ENCODE results near the gene CARD11.

Gene CARD11

DNA sequence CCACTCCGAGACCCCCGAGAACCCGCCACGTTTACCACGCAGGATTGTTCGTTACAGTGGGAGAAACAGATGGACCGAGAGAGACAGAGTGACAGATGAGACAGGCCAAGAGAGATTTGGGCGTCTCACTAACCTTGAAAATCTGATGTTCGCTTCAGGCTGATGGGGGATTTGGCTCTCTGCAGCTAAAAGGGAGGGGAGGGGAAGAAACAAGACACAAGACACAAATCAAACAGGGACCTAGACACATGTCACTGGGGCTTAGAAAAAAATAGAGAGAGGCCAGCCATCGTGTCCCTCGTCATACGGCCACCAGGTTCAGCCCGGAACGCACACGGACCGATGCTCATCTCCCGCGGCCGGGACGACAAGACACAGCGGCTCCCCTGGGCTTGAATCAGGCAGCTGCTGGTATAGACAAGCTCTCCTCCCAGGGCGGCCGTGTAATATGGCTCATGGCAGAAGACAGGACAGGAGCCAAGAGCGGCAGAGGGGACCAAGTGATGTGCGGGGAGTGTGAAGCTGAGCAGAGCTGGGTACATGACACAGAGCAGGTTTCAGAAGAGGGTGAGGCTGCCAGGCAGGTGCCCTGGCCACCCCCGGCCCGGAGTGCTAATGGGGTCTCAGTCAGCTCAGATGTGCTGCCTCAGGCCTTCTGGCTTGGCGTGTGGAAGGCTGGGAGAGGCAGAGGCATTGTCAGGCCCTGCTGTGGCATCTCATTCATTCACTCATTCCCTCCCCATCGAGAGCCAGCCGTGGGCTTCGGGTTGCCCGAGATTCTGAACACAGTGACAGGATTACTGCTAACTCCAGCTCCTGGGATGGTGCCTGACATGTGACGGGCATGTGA lies 111.0 kb downstream of the CARD11 start:
- no peak for DNase-seq (ENCODE audit: low read depth, low spot score)
- no peak overlapping the region for H3K27ac ChIP-seq

DNA sequence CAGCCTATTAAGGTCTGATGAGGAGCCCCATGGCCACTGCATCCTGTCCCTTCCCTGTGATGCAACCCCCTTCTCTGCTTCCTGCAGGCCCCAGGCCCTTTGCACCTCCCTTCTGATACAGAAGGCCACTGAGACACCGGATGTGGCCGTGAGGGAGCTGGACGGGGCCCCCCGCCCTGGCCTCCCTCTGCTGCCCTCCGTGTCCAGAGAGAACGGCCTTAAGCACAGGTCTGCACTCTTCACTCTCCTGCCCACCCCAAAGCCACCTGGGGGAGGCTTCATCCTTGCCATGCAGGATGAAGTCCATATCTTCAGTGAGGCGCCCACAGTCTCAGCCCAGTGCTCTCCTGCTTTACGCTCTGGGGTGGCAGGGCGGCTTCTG lies 112.6 kb downstream of the CARD11 start:
- DNase-seq (ENCODE audit: low read depth, low spot score): no peak
- no peak overlapping the region for H3K27ac ChIP-seq

DNA sequence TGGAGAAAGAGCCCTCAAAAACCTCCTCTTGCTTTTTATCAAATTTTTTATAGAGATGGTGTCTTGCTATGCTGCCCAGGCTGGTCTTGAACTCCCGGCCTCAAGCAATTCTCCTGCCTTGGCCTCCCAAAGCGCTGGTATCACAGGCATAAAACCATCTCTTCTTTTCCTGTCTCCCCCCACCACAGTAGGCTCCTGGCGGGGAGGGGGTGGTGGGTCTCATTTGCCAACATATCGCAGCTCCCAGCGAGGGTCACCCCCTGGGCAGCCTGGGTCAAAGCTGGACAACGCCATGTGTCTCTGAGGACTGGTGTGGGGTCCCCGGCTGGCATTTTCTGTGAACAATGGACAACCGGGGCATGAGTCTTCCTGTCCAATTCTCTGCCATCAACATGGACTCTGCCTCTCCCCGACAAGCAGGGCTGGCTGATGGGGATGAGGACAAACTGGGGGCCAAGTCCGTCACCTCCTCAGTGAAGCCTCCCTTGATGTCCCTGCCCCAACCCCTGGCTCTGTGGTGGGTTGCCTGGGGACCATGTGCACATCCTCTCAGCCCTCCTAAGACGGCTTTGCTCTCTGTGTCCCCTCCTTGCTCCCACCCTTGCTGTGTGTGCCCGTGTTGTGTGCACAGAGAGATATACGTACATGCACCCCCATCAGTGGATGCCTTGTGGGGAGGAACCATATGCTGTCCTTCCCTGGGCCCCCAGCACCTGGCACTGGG lies 113.2 kb downstream of the CARD11 start:
- H3K27ac ChIP-seq: no peak overlapping the region
- no peak for DNase-seq (ENCODE audit: low read depth, low spot score)

DNA sequence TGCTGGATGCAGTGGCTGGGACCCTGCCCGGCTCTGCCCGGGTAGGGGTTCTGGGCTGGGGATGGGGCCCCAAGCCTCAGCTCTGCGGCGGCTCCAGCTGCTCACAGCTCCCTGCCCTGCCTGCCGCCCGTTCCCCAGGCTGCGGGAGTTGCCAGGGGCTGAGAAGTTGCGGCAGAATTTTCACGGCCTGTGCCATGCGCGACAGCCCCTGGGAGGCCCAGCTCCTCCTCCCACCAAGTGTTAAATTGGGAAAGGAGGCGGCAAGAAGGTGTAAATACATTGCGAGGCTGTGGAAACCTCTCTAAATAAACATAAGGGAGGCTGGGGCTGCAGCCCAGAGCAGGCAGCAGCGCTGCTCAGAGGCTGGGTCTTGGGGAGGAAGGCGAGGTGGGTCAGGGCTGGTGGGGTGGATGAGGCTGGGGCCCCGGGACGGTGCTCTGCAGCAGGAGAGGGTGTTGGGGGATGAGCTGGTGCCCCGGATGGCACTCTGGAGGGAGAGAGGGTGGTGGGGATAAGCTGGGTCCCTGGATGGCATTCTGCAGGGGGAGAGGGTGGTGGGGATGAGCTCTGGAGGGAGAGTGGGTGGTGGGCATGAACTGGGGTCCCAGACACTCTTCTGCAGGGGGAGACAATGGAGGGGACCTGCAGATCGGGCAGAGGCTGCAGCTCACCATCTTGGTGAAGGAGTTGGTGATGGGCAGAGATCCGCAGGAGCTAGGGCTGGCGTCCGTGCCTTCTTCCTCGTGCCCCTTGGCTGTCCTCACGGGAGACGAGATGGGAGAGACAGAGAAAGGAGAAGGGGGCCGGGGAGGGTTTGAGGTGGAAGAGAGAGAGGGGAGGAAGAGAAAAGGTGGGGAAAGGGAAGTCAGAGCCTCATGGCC lies 114.1 kb downstream of the CARD11 start:
- DNase-seq (ENCODE audit: low read depth, low spot score): no peak
- H3K27ac ChIP-seq: no peak overlapping the region

DNA sequence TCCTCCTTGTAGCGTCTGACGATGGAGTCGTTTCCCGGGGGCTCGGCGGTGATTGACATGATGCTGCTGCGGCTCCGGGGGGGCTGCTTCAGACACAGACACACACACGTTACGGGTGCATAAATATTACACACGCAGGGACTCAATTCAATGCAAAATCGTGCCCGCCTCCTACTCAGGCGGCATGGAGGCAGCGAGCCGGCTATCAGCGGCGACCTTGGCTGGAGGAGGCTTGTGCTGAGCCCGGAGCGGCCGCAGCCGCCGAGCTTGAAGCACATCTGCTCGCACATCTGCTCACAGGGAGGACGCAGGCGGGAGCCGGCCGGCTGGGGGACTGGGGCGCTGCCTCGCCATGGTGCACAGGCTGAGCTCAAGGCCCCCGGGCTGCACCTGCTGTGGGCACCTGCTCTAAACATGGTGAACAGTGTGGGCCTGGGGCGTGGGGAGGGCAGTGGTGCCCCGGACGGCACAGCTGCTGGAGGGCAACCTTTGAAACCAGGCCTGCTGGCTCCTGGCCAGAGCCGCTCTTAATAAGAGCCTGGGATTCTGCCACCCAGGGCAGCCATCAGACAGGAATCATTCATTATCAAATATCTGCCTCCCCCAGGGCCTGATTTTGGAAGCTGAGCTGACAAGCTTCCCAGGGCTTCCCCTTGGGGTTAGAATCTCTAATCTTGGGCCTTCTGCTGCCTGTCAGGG lies 114.9 kb downstream of the CARD11 start:
- DNase-seq (ENCODE audit: low read depth, low spot score): no peak
- no peak overlapping the region for H3K27ac ChIP-seq

- no peak overlapping the region for H3K27ac ChIP-seq
- no peak for DNase-seq (ENCODE audit: low read depth, low spot score)
Observed at GRCh38 chr7:2928256-2928612, 115.4 kb downstream of the CARD11 start.

DNA sequence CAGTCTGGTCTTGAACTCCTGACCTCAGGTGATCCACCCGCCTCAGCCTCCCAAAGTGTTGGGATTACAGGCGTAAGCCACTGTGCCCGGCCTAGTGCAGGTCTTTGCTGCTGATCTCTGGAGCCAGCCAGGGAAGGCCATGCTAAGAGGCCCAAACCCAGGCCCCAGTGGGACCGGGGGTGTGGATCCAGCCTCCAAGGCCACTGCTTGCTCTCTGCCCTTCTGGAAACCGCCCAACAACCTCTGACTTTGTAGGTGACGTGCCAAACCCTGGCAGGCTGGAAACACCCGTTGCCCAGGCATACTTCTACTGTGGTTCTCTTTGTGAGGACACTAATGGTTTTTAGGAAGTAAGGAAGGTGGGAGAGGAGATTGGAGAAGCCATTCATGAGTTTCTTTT lies 116.1 kb downstream of the CARD11 start:
- H3K27ac ChIP-seq: no peak overlapping the region
- DNase-seq (ENCODE audit: low read depth, low spot score): no peak

DNA sequence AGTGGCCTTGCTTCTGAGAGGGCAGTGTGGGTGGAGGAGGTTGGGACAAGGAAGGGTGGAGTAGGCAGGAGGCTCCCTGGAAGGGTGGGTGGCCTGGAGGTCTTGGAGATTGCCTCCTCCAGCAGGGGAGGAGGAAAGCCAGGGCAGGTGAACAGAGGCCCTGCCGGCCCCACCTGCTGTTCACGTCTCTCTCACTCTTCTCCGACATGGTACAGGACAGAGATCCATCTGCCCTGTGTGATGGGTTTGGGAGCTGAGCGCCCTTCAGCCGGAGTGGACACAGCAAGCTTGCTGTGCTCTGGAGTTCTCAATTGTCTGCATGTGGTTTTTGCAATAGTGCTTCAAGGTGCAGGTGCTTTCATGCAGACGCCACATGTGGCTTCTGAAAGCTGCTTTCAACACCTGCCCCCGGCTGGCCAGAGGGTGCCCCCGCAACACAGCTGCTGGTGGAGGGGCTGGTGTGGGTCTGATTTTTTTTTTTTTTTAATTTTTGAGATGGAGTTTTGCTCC lies 116.7 kb downstream of the CARD11 start:
- no peak for DNase-seq (ENCODE audit: low read depth, low spot score)
- H3K27ac ChIP-seq: no peak overlapping the region

- DNase-seq (ENCODE audit: low read depth, low spot score): no peak
- no peak overlapping the region for H3K27ac ChIP-seq
Observed at GRCh38 chr7:2926120-2926895, 117.4 kb downstream of the CARD11 start.

DNA sequence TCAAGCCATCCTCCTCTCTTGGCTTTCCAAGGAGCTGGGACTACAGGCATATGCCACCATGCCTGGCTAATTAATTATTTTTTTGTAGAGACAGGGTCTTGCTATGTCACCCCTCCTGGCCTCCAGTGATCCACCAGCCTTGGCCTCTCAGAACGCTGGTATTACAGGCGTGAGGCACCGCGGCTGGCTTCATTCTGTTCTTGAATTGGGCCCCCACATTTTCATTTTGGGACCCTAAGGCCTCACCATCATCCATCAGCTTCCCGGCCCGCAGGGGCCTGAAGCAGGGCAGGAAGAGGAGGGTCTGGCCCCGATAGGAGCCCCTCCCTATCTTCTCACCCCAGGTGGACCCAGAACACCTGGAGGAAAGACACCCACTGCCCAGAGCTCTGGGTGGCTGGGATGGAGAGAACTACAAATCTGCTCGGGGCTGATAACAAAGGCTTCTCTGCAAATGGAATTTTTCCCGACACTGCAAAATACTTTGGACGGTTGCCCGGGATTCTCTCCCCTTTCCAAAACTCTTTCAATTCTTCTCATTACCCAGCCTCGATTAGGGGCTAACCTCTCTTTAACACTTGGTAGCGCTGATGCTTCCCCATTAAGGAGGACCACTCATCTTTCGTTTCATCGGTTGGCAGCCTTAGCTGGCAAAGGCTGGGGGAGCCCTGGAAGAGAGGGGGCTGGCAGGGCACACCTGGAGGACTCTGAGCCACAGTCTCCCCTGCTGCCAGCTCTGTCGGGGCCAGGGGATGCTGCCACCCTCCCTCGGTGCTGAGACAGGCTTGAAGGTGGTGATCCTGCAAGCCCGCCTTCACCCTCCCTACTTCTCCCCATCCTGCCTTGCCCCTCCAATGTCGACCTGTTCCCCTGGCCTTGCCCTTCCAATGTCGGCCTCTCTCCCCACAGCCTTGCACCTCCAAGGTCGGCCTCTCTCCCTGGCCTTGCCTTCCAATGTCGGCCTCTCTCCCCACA lies 118.5 kb downstream of the CARD11 start:
- no peak for DNase-seq (ENCODE audit: low read depth, low spot score)
- H3K27ac ChIP-seq: no peak overlapping the region

- no peak overlapping the region for H3K27ac ChIP-seq
- DNase-seq (ENCODE audit: low read depth, low spot score): no peak
Observed at GRCh38 chr7:2923886-2924574, 119.6 kb downstream of the CARD11 start.

GRCh38 chr7:2923291-2923781 lies 120.3 kb downstream of the CARD11 start:
- no peak for DNase-seq (ENCODE audit: low read depth, low spot score)
- no peak overlapping the region for H3K27ac ChIP-seq

DNA sequence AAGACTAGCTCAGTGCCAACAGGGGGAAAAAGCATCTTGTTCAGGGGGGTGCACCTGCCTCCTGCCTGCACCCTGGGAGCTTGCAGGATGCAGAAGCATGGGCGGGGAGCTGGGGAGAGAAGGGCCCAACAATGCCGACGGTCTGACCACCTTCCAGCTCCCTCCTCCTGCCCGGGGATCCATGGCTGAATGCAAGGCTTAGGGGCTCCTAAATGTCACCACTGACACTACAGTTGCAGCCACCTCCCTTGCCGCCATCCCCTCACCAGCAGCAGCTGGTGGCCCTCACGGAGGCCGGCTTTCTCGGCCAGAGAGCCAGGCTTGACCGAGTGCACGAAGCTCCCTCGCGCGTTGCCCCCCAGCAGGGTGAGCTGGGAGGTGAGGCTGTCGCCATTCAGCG lies 120.8 kb downstream of the CARD11 start:
- H3K27ac ChIP-seq: no peak overlapping the region
- DNase-seq (ENCODE audit: low read depth, low spot score): no peak

- no peak for DNase-seq (ENCODE audit: low read depth, low spot score)
- no peak overlapping the region for H3K27ac ChIP-seq
Observed at GRCh38 chr7:2922348-2922691, 121.3 kb downstream of the CARD11 start.

DNA sequence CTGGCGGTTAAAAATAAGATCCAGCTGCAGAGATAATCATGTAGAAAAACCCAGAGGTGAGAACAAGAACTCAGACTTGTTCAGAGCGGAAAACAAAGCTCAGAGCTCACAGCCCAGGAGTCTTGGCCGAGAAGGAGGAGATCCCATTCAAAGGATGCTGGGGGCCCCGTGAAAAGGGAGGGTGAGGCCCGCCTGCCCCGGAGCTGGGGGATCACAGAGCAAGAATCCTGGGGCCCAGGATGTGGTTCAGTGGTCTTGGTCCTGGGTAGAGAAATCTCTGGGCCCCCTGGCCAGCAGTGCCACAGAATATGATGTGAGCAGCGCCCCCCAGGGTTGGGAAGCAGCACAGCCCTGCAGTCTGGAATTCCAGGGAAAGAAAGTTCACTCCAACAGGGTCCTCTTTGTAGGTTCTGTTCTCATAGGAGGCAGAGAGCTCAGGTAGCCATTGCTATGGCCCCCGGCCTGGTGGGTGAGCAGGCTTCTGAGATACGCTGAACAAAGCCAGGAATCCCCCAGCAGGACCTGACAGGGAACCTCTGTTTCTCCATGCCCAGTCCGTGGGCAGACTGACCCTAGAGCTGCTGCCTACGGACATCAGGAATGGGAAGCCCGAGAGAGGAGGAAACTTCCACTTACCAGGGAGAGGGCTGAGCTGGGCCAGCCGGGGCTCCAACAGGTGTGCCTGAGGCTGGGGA lies 121.9 kb downstream of the CARD11 start:
- no peak for DNase-seq (ENCODE audit: low read depth, low spot score)
- H3K27ac ChIP-seq: no peak overlapping the region

DNA sequence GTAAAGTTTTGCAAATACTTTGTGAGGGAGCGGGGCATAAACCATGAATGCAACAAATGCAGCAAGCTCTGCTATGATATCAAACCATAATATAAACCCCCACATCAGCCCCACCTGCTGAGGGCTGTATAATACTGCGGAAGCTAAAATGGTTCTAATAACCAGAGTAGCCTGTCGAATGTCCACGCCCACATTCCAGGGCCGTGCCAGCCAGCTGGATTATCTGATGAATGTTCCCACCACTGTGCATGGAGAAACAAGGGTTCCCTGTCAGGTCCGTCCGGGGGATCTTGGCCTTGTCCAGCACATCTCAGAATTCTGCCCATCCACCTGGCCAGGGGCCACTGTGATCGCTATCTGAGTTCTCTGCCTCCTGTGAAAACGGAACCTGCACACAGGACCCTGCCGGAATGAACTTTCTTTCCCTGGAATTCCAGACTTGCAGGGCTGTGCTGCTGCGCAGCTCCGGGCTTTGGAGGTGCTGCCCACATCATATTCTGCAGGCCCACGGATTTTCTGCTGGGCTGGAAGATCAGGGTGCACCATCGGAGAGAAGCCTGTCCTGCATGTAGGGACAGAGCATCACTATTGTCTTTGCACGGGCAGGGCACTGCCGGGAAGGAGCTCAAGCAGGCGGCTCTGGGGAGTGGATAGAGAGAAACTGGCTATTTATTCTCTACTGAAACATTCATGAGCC lies 122.6 kb downstream of the CARD11 start:
- H3K27ac ChIP-seq: no peak overlapping the region
- no peak for DNase-seq (ENCODE audit: low read depth, low spot score)

All from epithelial cell of prostate (primary cell).